Gastrocnemius medialis (tissue), 4 donors: ENCODE measurements around the gene RUSF1.

ENCODE experiments used
- POLR2A ChIP-seq, 2 donors: fragments of 450-650 bp; IDR thresholded peaks; one replicate each; pipeline ENCODE4 v1.6.1; 2017; ENCODE audit warnings: antibody characterized with exemption in 2 of 2, mild to moderate bottlenecking in 2 of 2, moderate library complexity in 2 of 2
- TF ChIP-seq, protein P1 (sequence below), 5 experiments: fragments of 450-650 bp in 3 of 5; fragments of 200-600 bp in 2 of 5; sonication (generic) in 2 of 5; IDR thresholded peaks in 4 of 5; conservative IDR thresholded peaks in 1 of 5; 1 replicate in 4 of 5; 2 replicates in 1 of 5; pipeline ENCODE4 v1.5.1; 2016 to 2019; ENCODE audit warnings: antibody characterized with exemption in 5 of 5, mild to moderate bottlenecking in 3 of 5, moderate library complexity in 3 of 5

GRCh38 chr16:31488468-31489297 lies 19.5 kb downstream of the RUSF1 start:
- no peak for TF ChIP-seq POLR2A (IDR thresholded peaks at IDR 0.05)
- TF ChIP-seq, protein P1, sequence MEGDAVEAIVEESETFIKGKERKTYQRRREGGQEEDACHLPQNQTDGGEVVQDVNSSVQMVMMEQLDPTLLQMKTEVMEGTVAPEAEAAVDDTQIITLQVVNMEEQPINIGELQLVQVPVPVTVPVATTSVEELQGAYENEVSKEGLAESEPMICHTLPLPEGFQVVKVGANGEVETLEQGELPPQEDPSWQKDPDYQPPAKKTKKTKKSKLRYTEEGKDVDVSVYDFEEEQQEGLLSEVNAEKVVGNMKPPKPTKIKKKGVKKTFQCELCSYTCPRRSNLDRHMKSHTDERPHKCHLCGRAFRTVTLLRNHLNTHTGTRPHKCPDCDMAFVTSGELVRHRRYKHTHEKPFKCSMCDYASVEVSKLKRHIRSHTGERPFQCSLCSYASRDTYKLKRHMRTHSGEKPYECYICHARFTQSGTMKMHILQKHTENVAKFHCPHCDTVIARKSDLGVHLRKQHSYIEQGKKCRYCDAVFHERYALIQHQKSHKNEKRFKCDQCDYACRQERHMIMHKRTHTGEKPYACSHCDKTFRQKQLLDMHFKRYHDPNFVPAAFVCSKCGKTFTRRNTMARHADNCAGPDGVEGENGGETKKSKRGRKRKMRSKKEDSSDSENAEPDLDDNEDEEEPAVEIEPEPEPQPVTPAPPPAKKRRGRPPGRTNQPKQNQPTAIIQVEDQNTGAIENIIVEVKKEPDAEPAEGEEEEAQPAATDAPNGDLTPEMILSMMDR (IDR thresholded peaks at IDR 0.05 in 4 of 5, conservative IDR thresholded peaks at IDR 0.05 in 1 of 5): no peak
